ENCODE results near the gene MPL.
A peak's percentile ranks its signal among the peaks of the same experiment; 100 is the strongest.
"Not testable (repeated sequence)": the region's sequence is repeated elsewhere in the genome, so short reads cannot be mapped to it uniquely, and the experiment has no call there.

Gene MPL

DNA sequence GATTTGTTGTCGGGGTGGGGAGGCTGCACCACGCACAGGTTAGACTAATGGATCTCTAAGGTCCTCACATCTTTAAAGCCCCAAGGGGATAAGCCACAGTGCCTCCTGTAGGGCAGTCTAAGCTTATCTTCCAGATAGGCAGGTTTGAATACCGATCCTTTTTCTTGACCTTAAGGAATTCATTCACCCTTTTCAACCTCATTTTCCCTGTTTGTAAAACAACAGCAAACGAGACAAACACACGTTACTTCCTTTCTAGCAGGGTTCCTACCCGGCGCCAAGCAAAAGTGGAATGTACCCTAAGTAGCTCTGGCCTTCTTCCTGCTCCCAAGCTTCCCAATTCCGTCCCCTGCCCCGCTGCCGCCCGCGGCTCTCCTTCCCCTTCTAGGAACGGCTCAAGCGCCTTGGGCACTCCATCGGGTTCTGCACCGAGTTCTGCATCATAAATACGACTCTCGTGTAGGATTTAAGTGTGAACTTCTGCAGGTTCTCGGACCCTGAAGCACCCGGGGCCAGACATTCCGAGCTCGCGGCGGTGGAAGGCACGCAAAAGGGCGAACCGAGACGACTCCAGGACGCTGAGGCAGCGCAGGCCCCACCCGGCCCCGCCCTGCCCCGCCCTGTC, 20.6 kb downstream of the MPL start:
- no peak for DNase-seq

DNA sequence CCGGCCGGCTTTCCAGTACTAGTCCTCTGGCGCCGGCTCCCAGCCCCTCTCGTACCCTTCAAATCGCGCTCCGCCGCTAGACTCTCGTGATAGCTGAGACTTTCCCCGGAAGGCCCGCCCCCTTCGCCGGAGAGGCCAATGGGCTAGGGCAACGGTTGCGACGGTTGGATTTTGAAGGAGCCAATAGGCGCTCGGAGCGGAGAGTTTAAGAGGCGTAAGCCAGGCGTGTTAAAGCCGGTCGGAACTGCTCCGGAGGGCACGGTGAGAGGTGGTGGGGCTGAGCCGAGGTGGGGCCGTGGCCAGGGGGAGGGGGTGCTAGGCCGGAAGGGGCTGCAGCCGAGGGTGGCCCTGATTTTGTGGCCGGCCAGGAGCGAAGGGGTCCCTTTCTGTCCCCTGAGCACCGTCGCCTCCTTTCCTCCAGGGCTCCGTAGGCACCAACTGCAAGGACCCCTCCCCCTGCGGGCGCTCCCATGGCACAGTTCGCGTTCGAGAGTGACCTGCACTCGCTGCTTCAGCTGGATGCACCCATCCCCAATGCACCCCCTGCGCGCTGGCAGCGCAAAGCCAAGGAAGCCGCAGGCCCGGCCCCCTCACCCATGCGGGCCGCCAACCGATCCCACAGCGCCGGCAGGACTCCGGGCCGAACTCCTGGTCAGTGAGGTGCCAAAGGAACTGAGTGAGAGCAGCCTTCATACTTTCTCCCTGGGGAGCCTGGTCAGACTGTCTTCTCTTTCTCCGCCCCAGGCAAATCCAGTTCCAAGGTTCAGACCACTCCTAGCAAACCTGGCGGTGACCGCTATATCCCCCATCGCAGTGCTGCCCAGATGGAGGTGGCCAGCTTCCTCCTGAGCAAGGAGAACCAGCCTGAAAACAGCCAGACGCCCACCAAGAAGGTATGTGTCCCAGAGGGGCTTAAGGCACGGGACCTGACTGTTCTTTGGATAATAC, 21.4 kb downstream of the MPL start, which contains the start of gene CDC20:
CDC20 (plus strand) TSS at position 236 of the 948 bp plus-strand sequence; CDS start at position 471, 235 bp downstream.
- DNase-seq, result peak; percentile 90

DNA sequence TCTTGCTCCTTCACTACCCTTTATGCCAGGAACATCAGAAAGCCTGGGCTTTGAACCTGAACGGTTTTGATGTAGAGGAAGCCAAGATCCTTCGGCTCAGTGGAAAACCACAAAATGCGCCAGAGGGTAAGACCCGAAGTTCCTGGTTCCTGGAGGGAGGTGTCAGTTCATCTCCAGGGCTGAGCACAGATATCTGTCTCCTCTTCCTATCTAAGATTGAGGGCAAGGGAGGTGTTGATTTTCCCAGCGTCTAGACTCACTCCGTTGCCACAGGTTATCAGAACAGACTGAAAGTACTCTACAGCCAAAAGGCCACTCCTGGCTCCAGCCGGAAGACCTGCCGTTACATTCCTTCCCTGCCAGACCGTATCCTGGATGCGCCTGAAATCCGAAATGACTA, 22.1 kb downstream of the MPL start:
- no peak for DNase-seq

DNA sequence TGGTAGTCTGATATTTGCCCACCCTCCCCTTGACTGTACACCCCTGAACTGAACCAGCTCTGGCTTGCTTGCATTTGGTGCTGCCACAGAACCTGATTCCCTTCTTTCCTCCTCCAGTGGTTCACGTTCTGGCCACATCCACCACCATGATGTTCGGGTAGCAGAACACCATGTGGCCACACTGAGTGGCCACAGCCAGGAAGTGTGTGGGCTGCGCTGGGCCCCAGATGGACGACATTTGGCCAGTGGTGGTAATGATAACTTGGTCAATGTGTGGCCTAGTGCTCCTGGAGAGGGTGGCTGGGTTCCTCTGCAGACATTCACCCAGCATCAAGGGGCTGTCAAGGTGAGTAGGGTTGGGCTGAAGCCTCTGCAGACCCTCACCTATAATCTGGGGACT, 23.0 kb downstream of the MPL start:
- no peak for DNase-seq

DNA sequence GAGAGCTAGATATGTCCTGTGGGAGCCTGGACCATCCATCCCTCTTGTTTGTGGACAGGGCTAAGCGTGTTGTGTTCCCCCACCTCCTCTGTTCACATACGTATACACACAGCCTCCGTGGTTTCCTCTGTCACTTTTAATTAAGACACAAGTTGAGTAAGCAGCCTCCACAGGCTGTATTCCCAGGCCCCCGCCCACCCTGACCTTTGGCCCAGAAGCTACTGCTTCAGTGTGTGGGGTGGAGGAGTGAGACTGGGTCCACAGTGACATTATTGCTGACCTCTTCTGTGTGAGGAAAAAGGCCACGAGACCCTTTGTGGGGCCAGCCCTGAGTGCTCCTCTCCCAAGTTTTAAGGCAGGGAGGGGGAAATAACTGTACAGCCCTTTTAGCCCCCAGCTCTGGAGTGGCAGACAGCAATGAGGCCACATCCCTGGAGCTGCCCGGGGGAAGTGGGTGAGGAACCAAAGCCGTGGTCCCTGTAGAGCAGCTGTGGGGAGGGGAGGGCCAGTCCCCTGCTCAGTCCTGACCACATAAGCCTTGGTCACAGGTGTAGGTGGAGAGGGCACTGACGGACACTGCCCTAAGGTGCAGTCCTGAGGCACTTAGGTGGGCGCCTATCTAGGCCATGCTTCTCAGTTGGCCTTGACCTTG, 25.8 kb downstream of the MPL start:
- no peak for DNase-seq

DNA sequence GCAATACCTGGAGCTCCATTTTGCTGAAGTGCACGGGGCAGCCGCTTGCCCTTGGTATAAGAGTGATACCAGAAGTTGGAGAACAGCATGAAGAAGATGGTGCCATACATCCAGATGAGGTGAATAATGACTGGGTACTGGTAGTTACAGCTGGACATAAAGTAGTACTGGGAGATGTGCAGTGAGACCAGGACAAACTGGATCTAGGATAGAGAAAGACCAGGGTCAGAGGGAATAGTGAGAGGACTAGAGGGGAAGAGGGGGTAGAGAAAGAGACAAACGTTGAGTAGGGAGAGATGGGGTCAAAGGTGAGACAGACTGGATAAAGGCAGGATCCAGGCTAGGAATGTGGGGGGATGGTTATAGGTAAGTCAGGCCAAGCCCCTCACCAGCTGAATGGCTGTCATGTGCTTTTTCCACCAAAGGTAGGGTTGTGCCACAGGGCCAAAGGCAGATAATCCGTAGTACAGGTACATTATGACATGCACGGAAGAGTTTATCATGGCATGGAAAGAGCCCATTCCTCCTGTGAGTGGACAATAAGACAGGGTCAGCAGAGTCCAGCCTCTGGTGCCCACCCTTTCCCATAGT, 26.4 kb downstream of the MPL start:
- no peak for DNase-seq

DNA sequence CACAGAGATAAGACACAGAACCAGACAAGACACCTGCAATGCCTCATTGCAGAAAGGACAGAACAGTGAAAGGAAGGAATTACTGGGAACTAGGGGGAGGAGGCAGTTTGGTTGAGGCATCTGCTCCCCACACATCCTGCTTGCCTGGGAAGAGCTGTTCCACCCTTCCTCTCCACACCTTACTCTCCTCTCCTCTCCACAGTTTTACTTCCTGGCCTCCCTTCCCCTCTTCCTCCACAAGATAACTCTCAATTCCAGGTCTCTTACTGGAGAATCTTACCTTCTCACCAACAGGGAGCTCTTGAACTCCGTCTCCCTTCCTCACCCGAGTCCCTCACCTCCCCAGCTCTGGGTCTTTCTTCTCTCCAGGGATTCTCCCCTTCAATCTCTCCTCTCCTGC, 28.1 kb downstream of the MPL start:
- no peak for DNase-seq

DNA sequence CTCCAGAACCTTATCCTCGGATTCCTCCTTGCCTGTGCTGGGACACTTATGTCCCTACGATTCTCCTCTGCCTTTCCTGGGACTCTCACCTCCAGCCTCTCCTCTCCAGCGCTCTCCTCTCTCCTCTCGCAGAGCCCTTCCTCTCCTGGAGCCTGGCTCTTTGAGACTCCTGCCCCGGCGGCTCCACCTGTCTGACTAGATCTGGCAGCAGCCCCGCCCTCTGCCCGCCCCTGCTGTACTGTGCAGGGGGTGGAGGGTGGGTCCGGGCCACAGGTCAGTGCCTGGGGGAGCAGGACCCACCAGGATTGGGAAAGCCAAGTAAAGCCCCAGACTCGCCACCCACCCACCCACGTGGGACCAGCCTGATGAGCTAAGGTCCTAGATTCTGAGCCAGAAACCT, 28.6 kb downstream of the MPL start:
- no peak for DNase-seq

DNA sequence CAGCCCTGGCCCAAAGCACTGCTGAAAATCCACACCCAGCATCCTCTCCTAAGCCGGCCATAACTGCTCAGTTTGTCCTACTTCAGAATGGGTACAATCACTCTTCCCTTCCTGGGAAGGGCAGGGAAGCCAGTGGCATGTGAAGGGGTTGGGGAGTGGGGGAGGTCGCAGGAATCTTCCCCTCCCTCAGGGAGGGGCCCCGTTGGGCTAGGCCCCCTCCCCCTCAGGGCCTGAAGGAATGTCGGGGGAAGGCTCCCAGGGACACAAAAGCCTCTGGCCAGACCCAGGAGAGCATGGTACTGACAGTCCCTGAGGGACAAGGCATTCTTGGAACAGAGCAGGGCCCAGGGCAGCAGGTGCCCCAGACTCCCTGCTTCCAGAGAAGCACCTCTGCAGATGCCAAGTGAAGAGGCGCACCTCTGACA, 29.0 kb downstream of the MPL start:
- no peak for DNase-seq

DNA sequence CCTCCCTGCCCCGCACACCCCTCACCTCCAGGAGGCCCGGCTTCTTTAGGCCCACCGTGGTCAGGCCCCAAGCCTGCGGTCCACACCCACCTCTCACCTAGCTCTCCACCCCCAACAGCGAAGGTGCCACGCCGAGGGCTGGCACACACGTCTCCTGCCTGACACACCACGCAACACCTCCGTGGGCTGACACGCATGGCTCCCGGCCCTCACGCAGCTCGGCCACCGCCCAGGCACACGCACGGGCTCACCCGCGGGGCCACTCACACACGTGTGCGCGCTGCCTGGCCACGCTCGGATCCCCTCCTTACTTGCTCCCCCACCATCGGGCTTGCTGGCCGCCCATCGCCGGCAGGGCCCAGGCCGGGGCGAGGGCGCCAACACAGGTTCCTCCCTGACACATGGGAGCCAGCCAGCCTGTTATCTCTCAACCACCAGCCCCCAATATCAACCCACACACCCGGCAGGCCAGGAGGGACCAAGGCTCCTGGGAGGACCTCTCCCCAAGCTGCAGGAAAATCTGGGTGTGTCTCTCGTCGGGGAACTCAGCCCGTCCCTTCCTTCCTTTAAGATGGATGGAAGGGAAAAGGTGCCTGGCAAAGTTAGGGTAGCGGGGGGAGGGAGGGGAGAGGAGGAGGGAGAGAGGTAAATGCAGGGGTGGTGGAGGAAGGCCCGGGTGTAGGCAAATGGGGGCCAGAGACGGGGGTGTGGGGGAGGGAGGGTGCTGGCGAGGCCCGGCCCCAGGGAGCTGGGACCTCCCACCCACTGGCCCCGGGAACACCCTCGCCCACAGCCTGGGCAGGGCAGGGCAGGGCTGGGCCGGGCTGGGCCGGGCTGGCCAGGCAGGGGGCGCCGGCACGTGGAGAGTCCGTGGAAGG, 29.6 kb downstream of the MPL start:
- DNase-seq, result no peak

DNA sequence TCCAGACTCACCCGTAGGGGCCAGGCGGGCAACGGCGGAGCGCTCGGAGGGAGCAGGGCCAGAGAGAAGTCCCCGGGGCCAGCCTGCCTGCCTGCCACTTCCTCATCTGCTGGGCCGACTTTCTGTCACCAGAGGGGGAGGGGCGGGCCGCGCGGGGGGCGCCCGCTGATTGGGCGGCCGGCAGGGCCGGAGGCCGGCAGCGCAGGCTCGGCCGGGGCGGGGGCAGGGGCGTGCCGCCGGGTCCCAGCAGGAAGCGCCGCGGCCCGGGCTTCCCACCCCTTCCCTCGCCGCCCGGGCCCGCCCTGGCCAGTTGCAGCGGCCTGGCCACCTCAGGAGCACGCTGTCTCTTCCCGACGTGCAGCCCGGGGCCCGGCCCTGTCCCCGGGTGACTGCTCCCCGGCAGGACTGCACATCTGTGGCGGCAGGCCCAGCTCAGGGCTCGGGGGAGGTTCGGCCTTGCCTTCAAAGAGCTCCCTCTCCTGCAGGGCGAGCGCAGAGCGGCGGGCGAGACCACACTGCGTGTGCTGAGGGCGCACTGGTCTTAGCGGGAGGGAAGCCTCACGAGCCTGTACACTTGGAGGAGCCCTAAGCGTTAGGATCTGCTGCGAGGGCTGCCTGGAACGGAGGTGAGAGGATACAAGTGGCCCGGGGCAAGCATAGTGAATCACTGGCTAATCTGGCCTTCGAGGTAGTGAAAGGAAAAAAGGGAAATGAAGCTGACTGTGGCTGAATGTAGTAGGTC, 30.5 kb downstream of the MPL start, which contains the start of gene ELOVL1:
ELOVL1 (minus strand) TSS at position 108 of the 742 bp plus-strand sequence. CDS start 2,402 bp downstream, outside the sequence.
- DNase-seq, result peak; percentile 38

DNA sequence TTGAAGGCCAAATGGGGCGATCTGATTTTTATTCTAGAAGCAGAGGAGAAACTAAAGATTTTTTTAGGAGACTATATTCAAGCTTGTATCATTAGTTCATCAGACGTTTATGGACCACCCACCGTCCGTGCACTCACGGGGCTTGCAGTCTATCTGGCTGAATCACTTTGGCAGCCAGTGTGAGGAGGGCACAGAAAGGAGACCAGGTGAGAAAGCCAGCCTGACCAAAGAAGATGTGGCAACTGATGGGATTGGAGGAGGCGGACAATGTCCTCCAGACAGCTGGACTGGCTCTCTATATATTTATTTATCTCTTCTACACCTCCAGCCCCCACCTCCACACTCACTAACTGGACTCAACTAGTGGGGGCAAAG, 31.0 kb downstream of the MPL start:
- DNase-seq, result no peak

DNA sequence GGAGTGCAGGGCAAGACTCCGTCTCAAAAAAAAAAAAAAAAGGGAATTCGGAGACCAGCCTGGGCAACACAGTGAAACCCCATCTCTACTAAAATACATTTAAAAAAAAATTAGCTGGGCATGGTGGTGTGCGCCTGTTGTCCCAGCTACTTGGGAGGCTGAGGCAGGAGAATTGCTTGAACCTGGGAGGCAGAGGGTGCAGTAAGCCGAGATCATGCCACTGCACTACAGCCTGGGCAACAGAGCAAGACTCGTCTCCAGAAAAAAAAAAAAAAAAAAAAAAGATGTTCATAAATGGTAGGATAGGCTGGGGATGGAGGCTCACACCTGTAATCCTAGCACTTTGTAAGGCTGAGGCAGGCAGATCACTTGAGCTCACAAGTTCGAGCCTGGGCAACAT, 32.2 kb downstream of the MPL start:
- DNase-seq, result not testable (repeated sequence)

DNA sequence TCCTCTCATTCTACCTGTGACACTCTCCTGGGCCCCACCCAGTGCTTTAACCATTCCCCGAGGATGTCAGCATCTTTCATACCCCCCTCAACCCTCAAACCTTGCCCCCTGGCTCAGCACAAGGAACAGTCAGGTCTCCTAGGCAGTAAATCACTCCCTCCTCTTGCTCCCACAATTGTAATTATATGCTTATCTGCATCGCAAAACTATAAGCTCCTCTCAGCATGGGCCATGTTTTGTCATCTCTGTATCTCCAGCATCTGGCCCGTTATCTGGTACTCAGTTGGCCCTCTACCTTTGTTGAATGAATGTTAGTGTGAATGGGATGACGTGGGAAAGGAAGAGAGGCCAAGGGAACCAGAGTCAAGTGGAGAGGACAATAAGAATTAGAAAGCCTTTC, 32.9 kb downstream of the MPL start:
- DNase-seq, result no peak

DNA sequence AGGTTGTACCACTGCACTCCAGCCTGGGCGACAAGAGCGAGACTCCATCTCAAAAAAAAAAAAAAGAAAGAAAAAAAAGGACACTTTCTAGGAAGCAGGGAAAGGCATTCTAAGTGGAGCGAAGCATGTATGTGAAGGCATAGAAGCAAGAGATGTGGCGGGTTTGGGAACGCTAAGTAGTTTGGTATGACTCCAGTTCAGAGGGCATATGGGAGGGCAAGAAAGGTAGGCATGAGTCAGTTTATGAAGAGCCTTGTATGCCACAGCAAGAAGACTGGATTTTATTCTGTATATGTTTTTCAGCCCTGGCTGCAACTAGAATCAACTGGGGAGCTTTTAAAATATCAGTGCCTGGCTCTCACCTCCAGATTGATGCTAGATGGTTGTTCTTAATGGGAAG, 34.6 kb downstream of the MPL start:
- DNase-seq, result no peak

DNA sequence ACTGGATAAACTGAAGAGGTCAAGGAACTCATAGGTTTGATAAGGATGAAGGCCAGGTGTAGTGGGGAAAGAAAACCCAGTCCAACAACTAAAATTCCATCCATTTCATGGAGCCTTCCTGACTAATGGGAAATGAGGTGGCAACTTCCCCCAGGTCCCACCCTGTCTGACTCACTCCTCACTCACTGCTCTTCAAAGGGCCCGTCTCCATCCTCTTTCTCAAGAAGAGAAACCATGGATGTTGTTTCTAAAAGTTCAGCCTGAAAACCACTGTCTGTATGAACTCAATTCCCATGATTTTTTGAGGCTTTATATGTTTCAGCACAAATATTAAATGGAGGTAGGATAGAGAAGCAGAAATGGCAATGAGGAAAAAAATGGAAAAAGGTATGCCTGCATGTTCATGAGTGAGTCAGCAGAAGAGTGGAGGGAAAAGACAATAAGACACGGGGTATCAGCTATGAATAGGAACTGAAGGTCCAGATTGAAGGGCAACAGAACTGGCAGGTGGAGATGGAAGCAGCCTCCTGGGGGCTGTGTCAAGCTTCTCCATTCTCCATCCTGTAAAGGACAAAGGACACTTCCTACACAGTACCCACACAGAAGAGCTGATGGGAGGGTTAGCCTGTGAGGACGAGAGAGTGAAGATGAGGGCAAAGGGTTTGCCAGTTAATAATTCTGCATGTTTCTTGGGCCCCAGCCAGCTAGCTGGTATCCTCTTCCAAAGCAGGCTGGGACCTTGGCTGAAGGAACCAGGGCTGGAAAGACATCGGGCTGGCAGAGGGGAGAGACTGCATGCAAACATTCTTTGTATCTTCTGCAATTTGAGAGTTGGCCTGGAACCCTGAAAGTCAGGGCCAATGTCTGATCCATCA, 35.7 kb downstream of the MPL start:
- DNase-seq, result no peak

DNA sequence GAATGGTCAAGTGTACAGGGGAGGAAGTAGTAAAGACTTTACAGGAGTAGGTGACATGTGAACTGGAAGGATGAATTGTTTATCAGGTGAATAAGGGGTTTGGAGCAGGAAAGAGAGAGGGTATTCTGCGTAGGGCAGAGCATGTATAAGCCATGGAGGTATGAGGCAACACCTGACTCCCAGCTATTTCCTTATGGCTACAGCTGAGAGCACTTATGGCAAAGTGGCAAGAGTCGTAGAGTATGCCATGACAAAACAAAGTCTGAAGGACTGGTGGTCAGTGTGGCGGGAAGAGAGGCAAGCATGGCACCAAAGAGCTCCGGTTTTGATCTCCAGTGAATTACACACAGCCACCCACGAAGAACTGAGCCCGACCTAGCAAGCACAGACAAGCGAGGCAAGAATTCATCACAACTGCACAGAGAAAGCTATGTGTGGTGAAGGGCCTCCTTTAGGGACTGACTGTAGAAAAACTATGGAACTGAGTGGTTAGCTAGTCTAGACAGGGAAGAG, 39.2 kb downstream of the MPL start:
- DNase-seq, result no peak

DNA sequence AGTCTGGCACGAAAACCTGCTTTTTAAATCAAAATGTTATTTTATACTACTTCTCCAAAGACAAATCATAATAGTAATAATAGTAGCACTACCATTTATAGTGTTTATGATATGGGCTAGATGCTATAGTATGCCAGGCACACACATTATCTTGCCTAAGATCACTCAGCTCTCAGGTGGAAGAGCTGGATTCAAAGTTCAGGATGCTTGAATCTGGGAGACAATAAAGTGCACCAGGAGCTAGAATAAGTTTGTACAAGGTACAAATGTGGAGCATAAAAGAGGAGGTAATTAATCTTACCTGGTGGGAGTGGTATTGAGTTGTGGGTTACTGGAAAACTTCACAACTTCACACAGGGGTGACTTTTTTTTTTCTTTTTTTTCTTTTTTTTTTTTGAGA, 40.2 kb downstream of the MPL start:
- DNase-seq, result no peak

DNA sequence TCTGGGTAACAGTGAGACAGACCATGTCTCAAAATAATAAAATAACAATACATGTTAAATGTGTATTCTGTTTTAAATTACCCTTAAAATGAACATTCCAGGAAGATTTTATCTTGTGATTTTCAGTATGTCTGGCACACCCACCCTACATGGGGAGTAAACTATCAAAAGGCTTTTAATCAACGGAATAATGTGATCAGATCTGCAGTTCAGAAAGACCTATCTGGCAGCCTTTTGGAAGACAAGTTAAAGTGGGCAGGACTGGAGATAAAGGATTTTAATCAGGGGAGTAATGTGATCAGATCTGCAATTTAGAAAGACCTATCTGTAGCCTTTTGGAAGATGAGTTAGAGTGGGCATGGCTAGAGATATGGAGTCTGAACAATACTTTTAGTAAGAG, 41.9 kb downstream of the MPL start:
- no peak for DNase-seq

DNA sequence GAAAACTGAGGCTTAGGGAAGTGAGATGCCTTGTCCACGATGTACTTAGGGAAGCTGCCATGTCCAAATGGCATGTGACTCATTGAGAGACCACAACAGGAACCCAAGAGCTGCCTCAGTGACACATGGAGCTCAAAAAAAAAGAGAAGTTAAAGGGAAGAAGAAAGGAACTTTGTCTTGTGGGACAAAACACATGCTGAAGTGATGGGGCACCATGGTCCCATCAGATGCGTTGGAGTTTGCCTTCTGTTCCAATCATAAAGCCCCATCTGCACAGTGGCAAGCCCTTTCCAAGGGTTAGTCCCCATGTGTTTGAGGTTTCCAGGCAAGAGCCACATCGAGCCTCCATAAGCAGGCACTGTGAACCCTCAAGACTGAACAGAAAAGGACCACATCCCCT, 44.0 kb downstream of the MPL start:
- DNase-seq, result no peak
